ENCODE measurements around the gene GPR22. TPM values are rescaled to one million over a fixed set of nuclear protein-coding genes. Genes with fewer than 3 reads are reported as not detected.

GPR22 gene
- 7.9 and 27.5 TPM in 2 replicates for polyA plus RNA-seq

GRCh38 chr7:107469929-107470328 lies at the start of gene GPR22:
GPR22 (plus strand) TSS chr7:107470057; CDS start chr7:107474061, 4,004 bp downstream.

Other genes starting within 250 kb of the GPR22 start
- 4.3 and 5.5 TPM in 2 replicates for gene COG5, start 93.9 kb downstream of the GPR22 start, polyA plus RNA-seq
- 7.1 and 8.7 TPM in 2 replicates for gene DUS4L, start 93.9 kb downstream of the GPR22 start, polyA plus RNA-seq
- gene BCAP29, start 110.2 kb downstream of the GPR22 start, polyA plus RNA-seq, result 18.3 and 68.2 TPM in 2 replicates
- gene SLC26A4, start 190.8 kb downstream of the GPR22 start, polyA plus RNA-seq, result 0.05 TPM in 1 of 2 replicates, not detected in the other